ENCODE data around the gene OXNAD1. TPM values are rescaled to one million over a fixed set of nuclear protein-coding genes. Genes with fewer than 3 reads are reported as not detected.

The OXNAD1 gene
- total RNA-seq, 1 donor from 2014 or later, result 28.7 TPM

DNA sequence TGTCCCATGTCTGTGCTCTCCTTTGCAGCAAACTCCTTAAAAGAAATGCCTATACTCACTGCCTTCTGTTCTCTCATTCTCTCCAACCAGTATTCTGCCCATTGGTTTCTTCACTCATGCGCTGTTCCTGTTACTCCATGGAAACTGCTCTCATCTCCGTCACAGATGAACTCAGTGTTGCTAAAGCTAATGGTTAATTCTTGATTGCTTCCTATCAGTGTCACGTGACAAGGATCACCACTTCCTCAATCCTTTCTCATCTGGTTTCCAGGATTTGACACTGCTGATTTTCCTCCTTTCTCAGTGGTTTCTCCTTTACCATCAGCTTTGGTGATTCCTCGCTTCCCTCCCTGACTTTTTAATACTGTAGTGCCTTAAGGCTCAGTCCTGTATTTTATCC, 2.8 kb upstream of the OXNAD1 start:
- no peak overlapping the region for H3K9ac ChIP-seq
- H2AFZ ChIP-seq (replicated peaks), result no peak overlapping the region
- peaks cover 4% of the 10 kb centered on the region for H3F3A ChIP-seq (ENCODE audit: low read depth)
- no peak overlapping the region for H3K4me3 ChIP-seq
- H3K9me3 Mint-ChIP-seq, result no peaks in the 10 kb centered on the region
- H3K4me2 ChIP-seq, result no peak overlapping the region
- no peak overlapping the region for H3K4me3 Mint-ChIP-seq
- no peaks in the 10 kb centered on the region for H4K20me1 ChIP-seq (ENCODE audit: low read depth)
- no peak overlapping the region for H3K27ac Mint-ChIP-seq
- no peaks in the 10 kb centered on the region for H3K9me3 ChIP-seq (ENCODE audit: low read depth)
- H3K36me3 ChIP-seq, result no peaks in the 10 kb centered on the region
- H3K4me1 ChIP-seq, result peaks cover 14% of the 10 kb centered on the region
- H3K27ac ChIP-seq, result no peak overlapping the region
- TF ChIP-seq EZH2phosphoT487 (IDR thresholded peaks at IDR 0.05), result no peak
- TF ChIP-seq EZH2 (IDR thresholded peaks at IDR 0.05), result no peak
- TF ChIP-seq, protein P1, sequence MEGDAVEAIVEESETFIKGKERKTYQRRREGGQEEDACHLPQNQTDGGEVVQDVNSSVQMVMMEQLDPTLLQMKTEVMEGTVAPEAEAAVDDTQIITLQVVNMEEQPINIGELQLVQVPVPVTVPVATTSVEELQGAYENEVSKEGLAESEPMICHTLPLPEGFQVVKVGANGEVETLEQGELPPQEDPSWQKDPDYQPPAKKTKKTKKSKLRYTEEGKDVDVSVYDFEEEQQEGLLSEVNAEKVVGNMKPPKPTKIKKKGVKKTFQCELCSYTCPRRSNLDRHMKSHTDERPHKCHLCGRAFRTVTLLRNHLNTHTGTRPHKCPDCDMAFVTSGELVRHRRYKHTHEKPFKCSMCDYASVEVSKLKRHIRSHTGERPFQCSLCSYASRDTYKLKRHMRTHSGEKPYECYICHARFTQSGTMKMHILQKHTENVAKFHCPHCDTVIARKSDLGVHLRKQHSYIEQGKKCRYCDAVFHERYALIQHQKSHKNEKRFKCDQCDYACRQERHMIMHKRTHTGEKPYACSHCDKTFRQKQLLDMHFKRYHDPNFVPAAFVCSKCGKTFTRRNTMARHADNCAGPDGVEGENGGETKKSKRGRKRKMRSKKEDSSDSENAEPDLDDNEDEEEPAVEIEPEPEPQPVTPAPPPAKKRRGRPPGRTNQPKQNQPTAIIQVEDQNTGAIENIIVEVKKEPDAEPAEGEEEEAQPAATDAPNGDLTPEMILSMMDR (IDR thresholded peaks at IDR 0.05), result no peak
- peaks cover 55% of the 10 kb centered on the region for H3K79me2 ChIP-seq (ENCODE audit: low read depth)
- no peaks in the 10 kb centered on the region for H3K27me3 ChIP-seq
- H3K27me3 Mint-ChIP-seq (ENCODE audit: insufficient read depth, low read depth), result peaks cover 2% of the 10 kb centered on the region
- DNase-seq (ENCODE audit: low spot score), result no peak
- H3K36me3 Mint-ChIP-seq, result peaks cover 1% of the 10 kb centered on the region
- H3K4me1 Mint-ChIP-seq, result peaks cover 20% of the 10 kb centered on the region

DNA sequence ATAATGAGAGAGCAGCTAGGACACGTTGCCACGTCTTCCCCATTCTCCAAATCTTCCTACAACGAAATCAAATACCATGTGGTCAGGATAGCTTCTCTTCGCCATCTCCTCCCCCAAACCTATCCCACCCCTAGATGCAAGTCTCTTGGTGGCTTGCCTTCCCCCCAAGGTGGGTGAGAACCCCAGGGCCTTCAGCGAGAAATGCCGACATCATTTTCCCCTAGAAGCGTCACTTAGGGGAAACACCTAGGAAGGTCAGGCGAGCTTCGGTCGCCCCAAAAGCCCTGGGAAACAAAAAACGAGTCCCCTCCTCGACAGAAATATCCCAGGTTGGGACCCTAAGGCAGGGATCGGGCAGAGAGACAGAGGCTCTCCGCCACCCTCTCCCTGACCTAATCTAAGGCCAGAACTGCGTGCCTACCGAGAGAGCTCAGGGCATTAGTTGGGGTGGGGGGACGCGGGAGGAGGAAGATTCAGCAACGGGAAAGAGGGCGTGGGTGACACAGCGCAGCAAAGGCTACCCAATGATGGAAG, 771 bp upstream of the OXNAD1 start:
- Mint-ChIP-seq H3K27me3 (ENCODE audit: insufficient read depth, low read depth) (peaks cover 2% of the 10 kb centered on the region), H3K9me3 (no peaks in the 10 kb centered on the region), H3K27ac (peak overlapping the region; percentile 6), H3K4me3 (peak overlapping the region; percentile 99), H3K4me1 (peaks cover 25% of the 10 kb centered on the region), H3K36me3 (no peaks in the 10 kb centered on the region)
- Histone ChIP-seq H3K4me1 (peaks cover 14% of the 10 kb centered on the region), H3K4me2 (peak overlapping the region; percentile 97), H3K36me3 (no peaks in the 10 kb centered on the region), H3F3A (ENCODE audit: low read depth) (peaks cover 4% of the 10 kb centered on the region), H3K9ac (peak overlapping the region; percentile 83), H3K4me3 (peak overlapping the region; percentile 75), H3K27me3 (no peaks in the 10 kb centered on the region), H3K79me2 (ENCODE audit: low read depth) (peaks cover 76% of the 10 kb centered on the region), H3K27ac (no peak overlapping the region), H4K20me1 (ENCODE audit: low read depth) (peaks cover 6% of the 10 kb centered on the region), H2AFZ (replicated peaks) (peak overlapping the region; percentile 90), H3K9me3 (ENCODE audit: low read depth) (no peaks in the 10 kb centered on the region)
- TF ChIP-seq EZH2phosphoT487 (IDR thresholded peaks at IDR 0.05) (no peak), EZH2 (IDR thresholded peaks at IDR 0.05) (no peak)
- TF ChIP-seq, protein P1 (IDR thresholded peaks at IDR 0.05), result no peak
- no peak for DNase-seq (ENCODE audit: low spot score)

DNA sequence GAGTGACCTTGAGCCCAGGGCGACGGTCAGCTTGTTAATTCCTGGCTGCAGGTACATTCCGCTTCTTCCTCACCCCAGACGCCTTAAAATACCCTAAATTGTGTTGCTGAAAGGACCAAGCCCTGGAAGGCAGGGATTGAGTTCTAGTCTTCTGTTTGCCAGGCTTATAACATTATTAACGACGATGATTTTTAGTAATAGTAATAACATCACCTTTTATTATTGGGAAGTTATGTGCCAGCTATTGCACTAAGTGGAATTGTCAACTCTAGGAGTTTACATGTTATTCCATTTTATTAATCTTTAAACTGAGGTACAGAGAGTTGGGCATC, 409 bp downstream of the OXNAD1 start:
- Mint-ChIP-seq H3K27me3 (ENCODE audit: insufficient read depth, low read depth) (peaks cover 2% of the 10 kb centered on the region), H3K9me3 (no peaks in the 10 kb centered on the region), H3K4me1 (peaks cover 25% of the 10 kb centered on the region), H3K36me3 (no peaks in the 10 kb centered on the region), H3K4me3 (peak overlapping the region; percentile 99), H3K27ac (peak overlapping the region; percentile 95)
- Histone ChIP-seq H3K9me3 (ENCODE audit: low read depth) (no peaks in the 10 kb centered on the region), H3K79me2 (ENCODE audit: low read depth) (peaks cover 76% of the 10 kb centered on the region), H3K4me2 (peak overlapping the region; percentile 82), H4K20me1 (ENCODE audit: low read depth) (peaks cover 6% of the 10 kb centered on the region), H3K4me1 (peaks cover 14% of the 10 kb centered on the region), H2AFZ (replicated peaks) (peak overlapping the region; percentile 65), H3K36me3 (no peaks in the 10 kb centered on the region), H3K27me3 (no peaks in the 10 kb centered on the region), H3F3A (ENCODE audit: low read depth) (peaks cover 4% of the 10 kb centered on the region), H3K9ac (peak overlapping the region; percentile 83), H3K27ac (peak overlapping the region; percentile 40), H3K4me3 (peak overlapping the region; percentile 75)
- DNase-seq (ENCODE audit: low spot score), result no peak
- TF ChIP-seq, protein P1 (IDR thresholded peaks at IDR 0.05), result no peak
- no peak for TF ChIP-seq EZH2 (IDR thresholded peaks at IDR 0.05)
- no peak for TF ChIP-seq EZH2phosphoT487 (IDR thresholded peaks at IDR 0.05)
